Mucosa of descending colon (tissue), 3 donors: ENCODE data around the gene RALGAPA1. TPM values are rescaled to one million over a fixed set of nuclear protein-coding genes. Genes with fewer than 3 reads are reported as not detected.
"Not testable (repeated sequence)": the region's sequence is repeated elsewhere in the genome, so short reads cannot be mapped to it uniquely, and the experiment has no call there.

Experiments used
- ATAC-seq: fragments of 200-7000 bp; cut with Tn5 transposase; one replicate; pipeline ENCODE4 v1.9.1; 2020; ENCODE audit warnings: mild to moderate bottlenecking, moderate library complexity
- DNase-seq, 3 donors: peaks; one replicate each; pipeline ENCODE4 v3.0.0-alpha.2; 2020
- H3K36me3 ChIP-seq: fragments of 200-600 bp; one replicate; pipeline ENCODE4 v1.8.0; 2021; ENCODE audit warnings: low read depth, mild to moderate bottlenecking
- H3K4me1 ChIP-seq: fragments of 200-600 bp; one replicate; pipeline ENCODE4 v1.8.0; 2021; ENCODE audit warnings: low read depth, mild to moderate bottlenecking
- H3K4me3 ChIP-seq: fragments of 200-600 bp; one replicate; pipeline ENCODE4 v1.8.0; 2021; ENCODE audit warnings: mild to moderate bottlenecking
- H3K9me3 ChIP-seq: fragments of 200-600 bp; one replicate; pipeline ENCODE4 v1.8.0; 2021; ENCODE audit warnings: mild to moderate bottlenecking
- CTCF ChIP-seq: fragments of 200-600 bp; IDR thresholded peaks from one replicate; pipeline ENCODE4 v1.8.0; 2022; ENCODE audit warnings: antibody characterized with exemption, mild to moderate bottlenecking
- intact Hi-C, 2 donors: fragments of 100-400 bp; cut with DNase I in 1 of 2; cut with micrococcal nuclease in 1 of 2; formaldehyde crosslinking; loops; one replicate each; pipeline versions ENCODE4 v1.11.0 to v1.11.1; 2022; cut with DNase I, micrococcal nuclease
- long read RNA-seq, 2 donors: library from polyadenylated mRNA; unstranded; transcript quantifications; one replicate each; pipeline ENCODE4 v2.0.0, GENCODE V29; 2019 to 2021
- total RNA-seq, 3 donors: library from RNA; stranded (reverse); fragmentation: NEBNext Ultra II Directional in 2 of 3; extraction: Animal tissue kit (Norgen Biotek cat#: 25700) in 2 of 3; gene quantifications; one replicate each; pipeline versions ENCODE4 v1.2.1 to v1.2.4, GENCODE V29; 2021 to 2023
- donor health status: DM: no; HTN: no; CAD: no; lungs with moderate emphysema.
- donor health status: DM: no; HTN: no; CAD: no.
- donor health status: DM: no; HTN: yes; CAD: no.

The RALGAPA1 gene
- total RNA-seq = 10 to 100 TPM; 64.4 to 92.1 (median 90.6) TPM
- long read RNA-seq, donor 1, partial matches to known transcripts = 9 of 12 reads
- long read RNA-seq, donor 1, other reads (novel, unspliced or antisense) = 3 of 12 reads
- long read RNA-seq, donor 2, partial matches to known transcripts = 3 of 6 reads
- long read RNA-seq, donor 2, other reads (novel, unspliced or antisense) = 2 of 6 reads

GRCh38 chr14:35808638-35809563 is at the start of gene RALGAPA1:
Gene RALGAPA1, minus strand, starts transcription at chr14:35809295. Its CDS starts 460 bp downstream, at chr14:35808835.
- intact Hi-C loops, H3K9me3 ChIP-seq, H3K36me3 ChIP-seq: not testable (repeated sequence)
- DNase-seq (peak; percentile 94 to 96 (median 94)), ATAC-seq (peak; percentile 96)
- Histone ChIP-seq H3K4me3 (peak within 1 kb of the TSS; percentile 35), H3K4me1 (peaks cover 18% of the 10 kb centered on the region)

- TF ChIP-seq CTCF = no peak
- H3K36me3 ChIP-seq = no peaks in the 10 kb centered on the region
- intact Hi-C loops = no loop called here
Observed at GRCh38 chr14:35858521-35859209, 49.6 kb upstream of the RALGAPA1 start.

GRCh38 chr14:35855876-35856481 is 46.9 kb upstream of the RALGAPA1 start:
- intact Hi-C loops = no loop called here
- H3K36me3 ChIP-seq = no peaks in the 10 kb centered on the region
- H3K4me1 ChIP-seq = no peaks in the 10 kb centered on the region
- ATAC-seq (peak; percentile 18), DNase-seq (no peak)
- peaks cover 6% of the 10 kb centered on the region for H3K9me3 ChIP-seq
- TF ChIP-seq CTCF = no peak
- no peak overlapping the region for H3K4me3 ChIP-seq

More at GRCh38 chr14:35858521-35859209, 49.6 kb upstream of the RALGAPA1 start:
- Histone ChIP-seq H3K9me3 (no peaks in the 10 kb centered on the region), H3K4me3 (no peak overlapping the region), H3K4me1 (no peaks in the 10 kb centered on the region)
- no peak for DNase-seq
- ATAC-seq = no peak

- no peaks in the 10 kb centered on the region for H3K36me3 ChIP-seq
- no peak overlapping the region for H3K4me3 ChIP-seq
- H3K4me1 ChIP-seq = no peaks in the 10 kb centered on the region
- TF ChIP-seq CTCF = no peak
- peaks cover 6% of the 10 kb centered on the region for H3K9me3 ChIP-seq
- intact Hi-C loops = no loop called here
- ATAC-seq (no peak), DNase-seq (no peak)
Observed at GRCh38 chr14:35854696-35855270, 45.7 kb upstream of the RALGAPA1 start.

- intact Hi-C loops = no loop called here
- ATAC-seq (no peak), DNase-seq (no peak)
- TF ChIP-seq CTCF = no peak
- H3K4me1 ChIP-seq = no peaks in the 10 kb centered on the region
- peaks cover 6% of the 10 kb centered on the region for H3K9me3 ChIP-seq
- H3K36me3 ChIP-seq = no peaks in the 10 kb centered on the region
- H3K4me3 ChIP-seq = no peak overlapping the region
Observed at GRCh38 chr14:35853225-35853624, 44.1 kb upstream of the RALGAPA1 start.
